ENCODE results near the gene NOC2L. TPM values are rescaled to one million over a fixed set of nuclear protein-coding genes. Genes with fewer than 3 reads are reported as not detected.

Gene NOC2L
- total RNA-seq, 2 experiments from 2014 or later, result 180 to 192 TPM

DNA sequence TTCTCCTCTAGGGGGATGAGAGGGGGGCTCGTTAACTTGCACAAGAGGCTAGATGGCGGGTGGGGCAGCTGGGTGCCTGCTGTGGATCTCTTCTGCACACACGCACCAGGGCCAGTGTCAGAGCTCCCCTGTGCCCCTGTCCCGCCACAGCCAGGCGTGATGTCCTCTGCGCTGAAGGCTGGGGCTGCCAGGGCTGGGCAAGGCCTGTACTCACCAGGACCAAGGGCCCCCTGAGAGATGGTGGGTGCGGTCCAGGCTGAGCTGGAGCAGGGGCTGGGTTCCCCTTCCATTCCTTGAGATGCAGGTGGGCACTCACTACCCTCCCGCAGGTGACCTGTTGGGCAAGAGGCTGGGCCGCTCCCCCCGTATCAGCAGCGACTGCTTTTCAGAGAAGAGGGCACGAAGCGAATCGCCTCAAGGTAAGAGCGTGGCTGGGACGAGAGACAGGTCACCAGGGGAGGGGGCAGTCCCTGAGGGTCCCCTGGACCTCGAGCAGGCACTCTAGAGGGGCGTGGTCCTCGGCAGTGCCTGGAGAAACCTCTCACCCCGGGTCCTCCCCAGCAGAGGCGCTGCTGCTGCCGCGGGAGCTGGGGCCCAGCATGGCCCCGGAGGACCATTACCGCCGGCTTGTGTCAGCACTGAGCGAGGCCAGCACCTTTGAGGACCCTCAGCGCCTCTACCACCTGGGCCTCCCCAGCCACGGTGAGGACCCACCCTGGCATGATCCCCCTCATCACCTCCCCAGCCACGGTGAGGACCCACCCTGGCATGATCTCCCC is 20.2 kb downstream of the NOC2L start:
- POLR2A ChIA-PET, result no interaction called here
- CTCF ChIA-PET, result interaction anchor here (1.0 to 1.6 kb wide), 4 partner anchors 11 to 49 kb away, joined by 3 to 6 read pairs (median 4); no protein-coding TSS in a partner anchor

DNA sequence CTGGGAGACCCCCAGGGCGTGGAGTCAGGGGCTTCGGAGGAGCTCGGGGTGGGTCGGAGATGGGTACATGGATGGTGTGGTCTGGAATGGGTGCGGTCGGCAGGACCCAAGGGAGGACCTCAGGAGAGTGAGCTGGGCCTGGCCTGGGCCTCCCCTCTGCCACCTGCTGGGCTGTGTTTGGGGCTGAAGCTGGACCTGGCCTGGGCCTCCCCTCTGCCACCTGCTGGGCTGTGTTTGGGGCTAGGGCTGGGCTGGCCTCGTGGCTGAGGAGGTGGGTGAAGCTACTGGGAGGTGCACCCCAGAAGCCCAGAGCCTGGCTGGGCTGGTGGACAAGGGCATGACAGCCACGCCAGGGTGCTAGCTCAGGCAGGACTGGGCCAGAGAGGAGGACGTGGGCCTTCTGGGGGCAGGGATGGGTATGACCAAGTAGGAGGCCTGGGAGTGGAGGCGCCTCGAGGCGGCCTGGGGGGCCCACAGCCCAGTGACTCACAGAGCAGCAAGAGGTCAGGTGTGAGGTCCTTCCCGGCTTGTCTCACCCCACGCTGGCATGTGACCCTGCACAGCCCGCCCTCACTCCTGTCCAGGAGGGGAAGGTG is 20.9 kb downstream of the NOC2L start:
- ChIA-PET POLR2A (interaction anchor here (0.6 kb wide), 1 partner anchor 18 kb away, joined by 3 read pairs; no protein-coding TSS in a partner anchor), CTCF (interaction anchor here (1.1 to 1.6 kb wide), 3 partner anchors 10 to 33 kb away, joined by 3 to 6 read pairs (median 5); no protein-coding TSS in a partner anchor)

DNA sequence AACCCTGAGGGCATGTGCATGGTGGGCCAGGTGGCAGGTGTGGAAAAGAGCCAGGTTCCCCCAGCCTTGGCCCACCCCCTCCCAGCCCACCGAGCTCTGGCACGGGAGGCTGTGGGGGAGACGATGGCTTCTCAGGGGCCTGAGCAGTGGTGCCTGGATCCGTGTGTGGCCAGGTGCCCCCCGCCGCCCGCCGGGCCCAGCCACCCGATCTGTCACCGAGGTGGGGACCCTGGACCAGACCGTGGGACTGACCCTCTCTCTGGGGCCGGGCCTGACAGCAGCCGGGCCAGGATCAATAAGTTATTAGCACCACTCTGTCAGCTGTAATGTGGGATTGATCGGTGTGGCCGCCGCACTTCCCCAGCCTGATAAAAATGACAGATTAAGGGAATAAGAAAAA is 21.5 kb downstream of the NOC2L start:
- POLR2A ChIA-PET, result no interaction called here

DNA sequence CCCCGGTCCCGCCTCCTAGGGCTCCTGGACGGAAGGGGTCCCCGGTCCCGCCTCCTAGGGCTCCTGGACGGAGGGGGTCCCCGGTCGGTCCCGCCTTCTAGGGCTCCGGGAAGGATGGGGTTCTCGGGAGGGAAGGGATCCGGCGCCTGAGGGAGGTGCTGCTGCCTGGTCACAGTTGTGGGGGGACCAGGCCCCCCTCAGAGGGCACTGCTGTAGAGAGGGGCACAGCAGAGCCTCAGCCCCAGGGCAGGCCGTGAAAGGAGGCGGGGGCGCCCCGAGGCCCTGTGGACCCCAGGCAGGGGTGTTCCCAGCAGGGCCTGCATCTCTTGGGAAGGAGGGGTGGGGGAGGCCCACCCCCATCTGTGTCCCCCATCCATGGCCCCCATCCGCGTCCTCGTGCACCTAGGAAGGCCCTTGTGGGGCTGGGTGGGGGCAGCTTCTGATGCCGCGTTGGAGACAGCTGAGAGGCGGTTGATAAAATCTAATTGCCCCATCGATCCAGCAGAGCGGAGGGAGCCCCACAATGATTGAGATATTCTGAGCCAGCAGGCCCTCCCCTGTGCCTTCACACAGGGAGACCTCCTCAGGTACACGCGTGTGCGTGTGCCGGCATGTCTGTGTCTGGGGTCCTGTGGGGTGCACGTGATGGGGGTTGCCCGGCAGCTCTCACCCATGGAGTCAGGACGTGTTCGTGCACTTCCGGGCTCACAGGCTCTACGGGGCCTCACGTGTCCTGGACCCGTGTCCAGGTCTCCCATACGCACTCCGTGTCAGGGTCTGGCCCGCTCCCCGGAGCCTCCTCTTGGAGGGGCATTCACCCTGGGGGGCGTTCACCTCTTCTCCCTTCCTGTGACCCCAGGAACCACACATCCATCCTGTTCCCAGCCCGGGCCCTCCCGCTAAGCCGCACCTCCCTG is 22.4 kb downstream of the NOC2L start:
- ChIA-PET CTCF (no interaction called here), POLR2A (no interaction called here)

More for the DNA sequence above, 21.5 kb downstream of the NOC2L start:
- CTCF ChIA-PET, result interaction anchor here (1.1 to 1.6 kb wide), 2 partner anchors 9 to 31 kb away, joined by 5 to 6 read pairs; no protein-coding TSS in a partner anchor

DNA sequence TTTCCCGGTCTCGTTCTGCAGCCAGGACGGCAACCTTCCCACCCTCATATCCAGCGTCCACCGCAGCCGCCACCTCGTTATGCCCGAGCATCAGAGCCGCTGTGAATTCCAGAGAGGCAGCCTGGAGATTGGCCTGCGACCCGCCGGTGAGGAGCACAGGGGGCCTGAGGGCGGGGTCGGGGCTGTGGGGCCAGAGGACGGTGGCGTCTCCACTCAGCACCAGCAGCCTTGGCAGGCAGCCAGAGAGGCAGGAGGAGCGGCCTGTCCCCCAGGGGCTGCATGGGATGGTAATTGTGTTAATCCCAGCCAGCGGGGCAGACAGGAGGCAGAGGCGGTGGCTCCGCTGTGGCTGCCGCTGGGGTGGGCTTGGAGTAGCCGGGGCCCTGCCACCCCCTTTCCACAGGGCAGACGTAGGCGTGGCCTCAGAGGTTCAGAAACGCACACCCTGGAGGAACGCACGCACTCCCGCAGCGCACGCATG is 23.3 kb downstream of the NOC2L start:
- CTCF ChIA-PET, result no interaction called here
- POLR2A ChIA-PET, result no interaction called here

DNA sequence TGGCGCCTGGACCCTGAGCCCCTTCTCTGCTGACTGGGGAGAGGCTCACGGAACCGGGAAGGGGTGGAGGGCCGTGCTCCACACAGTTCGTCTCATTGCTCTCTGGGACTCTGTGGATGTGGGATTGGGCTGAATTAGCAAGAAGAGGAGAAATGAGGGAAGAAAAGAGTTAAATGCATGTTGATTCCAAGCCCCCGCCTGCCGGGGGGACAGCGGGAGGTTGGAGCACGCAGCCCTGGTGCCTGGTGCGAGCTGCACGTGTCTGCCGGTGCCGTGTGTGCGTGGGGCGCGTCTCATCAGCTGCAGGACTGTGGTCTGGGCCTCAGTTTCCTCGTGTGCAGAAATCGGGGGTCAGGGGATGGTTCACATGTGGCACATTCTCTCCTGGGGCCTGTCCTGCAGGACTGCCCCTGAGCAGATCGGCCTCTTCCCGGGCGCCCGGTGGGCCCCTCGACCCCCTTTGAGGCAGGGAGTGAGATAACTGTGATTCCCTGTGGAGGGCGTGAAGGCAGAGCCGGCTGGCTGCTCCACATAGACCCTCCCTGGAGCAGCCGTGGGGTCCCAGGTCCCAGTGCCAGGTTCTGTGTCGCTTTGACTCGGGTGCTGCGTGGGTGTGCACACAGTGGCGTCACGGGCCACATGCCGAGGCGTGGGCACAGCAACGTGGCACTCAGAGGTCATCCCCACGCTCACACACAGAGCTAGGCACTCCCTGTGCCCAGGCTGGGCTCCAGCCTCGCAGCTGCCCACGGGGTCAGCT is 23.9 kb downstream of the NOC2L start:
- ChIA-PET POLR2A (no interaction called here), CTCF (no interaction called here)

DNA sequence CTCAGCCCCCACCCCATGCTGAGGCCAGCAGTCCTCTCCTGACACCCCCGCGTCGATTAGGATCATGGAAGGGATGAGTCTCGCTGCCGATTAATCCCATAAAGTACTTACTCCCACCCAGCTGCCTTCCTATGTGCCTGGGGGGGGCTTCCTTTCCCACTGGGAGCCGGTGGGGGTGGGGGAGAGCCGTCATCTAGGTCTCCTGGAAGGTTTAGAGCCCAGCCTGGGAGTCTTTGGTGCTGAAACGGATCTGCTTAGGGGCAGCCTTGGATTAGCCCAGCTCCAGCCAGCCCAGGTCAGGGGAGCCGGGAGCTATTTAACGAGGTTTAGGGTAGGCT is 25.5 kb downstream of the NOC2L start:
- CTCF ChIA-PET, result no interaction called here
- POLR2A ChIA-PET, result no interaction called here

DNA sequence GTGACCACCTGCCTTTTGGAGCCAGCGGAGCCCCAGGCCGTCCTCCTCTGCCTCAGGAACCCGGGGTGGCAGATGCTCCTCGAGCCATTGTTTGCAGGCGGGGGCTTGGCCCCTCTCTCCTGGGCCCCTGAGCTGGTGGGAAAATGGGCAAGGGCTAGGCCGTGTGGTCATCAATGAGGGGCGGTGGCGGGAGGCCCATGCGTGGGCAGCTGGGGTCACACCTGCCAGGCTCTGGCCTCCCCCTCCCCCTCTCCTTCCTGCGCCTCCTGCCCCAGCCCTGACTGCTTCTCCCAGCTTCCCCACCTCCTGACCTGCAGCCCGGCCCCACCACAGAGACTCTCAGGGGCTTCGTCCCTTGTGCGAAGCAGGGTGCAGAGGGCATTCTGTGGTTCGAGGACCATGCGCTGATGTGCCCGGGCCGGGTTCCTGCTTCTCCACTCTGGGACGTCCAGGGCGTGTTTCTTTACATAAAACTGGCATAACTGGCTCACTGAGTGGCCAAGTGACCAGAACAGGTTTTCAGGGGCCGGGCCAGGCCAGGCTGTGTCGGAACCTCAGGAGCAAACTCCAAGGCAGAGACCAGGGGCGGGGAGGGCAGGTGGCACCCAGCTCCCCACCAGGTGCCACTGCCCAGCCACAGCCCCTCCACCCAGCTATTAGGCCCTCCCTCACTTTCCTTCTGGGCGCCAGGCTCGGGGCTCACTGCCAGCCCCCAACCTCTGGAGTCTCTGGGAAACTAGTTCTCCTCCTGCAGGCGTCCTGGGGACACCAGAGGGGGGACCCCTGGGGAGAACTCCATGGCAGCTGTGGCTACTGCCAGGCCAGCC is 26.1 kb downstream of the NOC2L start:
- ChIA-PET POLR2A (no interaction called here), CTCF (no interaction called here)

DNA sequence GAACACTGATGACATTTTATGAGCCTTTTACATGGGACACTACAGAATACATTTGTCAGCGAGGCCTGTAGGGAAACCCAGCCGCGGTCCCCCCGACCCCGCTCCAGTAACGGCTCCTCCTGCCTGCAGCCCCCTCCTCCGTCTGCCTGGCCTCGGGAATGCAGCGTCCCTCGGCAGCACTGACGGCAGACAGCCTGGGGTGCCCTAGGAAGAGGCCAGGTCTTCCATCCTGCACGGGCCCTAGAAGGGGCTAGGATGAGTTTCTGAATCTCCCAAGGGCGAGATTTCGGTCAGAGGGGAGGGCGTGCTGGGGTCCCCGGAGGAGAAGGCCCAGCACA is 26.9 kb downstream of the NOC2L start:
- CTCF ChIA-PET, result interaction anchor here (2.2 kb wide), 1 partner anchor 10 kb away, joined by 6 read pairs; no protein-coding TSS in a partner anchor
- POLR2A ChIA-PET, result no interaction called here

DNA sequence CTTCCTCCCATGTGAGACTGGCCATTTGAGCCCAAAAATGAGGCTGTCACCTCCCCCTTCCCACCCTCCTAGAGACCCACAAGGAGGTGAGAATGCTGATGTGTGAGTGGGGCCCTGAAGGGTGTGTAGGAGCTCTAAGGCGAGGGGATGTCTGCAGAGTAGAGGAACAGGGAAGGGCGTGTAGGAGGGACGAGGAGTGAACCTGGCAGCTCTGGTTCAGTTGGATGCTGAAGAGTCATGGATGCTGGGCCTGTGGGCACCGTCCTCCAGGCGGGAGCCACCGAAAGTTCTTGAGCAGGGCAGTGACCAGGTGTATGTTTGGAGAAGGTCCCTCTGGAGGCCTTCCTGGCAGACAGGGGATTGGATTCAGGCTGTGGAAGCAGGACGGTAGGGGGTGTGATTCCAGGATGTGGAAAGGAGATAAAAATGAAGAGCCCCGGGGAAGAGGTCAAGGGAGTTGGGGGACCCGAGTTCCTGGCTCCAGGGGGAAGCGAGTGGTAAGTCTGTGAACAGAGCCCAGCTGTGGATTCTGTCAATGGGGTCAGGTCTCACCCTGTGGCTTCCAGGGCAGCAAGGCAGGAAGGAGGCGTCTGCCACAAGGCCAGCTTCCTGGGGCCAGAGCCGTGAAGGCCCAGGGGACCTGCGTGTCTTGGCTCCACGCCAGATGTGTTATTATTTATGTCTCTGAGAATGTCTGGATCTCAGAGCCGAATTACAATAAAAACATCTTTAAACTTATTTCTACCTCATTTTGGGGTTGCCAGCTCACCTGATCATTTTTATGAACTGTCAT is 27.5 kb downstream of the NOC2L start:
- POLR2A ChIA-PET, result no interaction called here
- CTCF ChIA-PET, result interaction anchor here (2.2 kb wide), 1 partner anchor 10 kb away, joined by 6 read pairs; no protein-coding TSS in a partner anchor

DNA sequence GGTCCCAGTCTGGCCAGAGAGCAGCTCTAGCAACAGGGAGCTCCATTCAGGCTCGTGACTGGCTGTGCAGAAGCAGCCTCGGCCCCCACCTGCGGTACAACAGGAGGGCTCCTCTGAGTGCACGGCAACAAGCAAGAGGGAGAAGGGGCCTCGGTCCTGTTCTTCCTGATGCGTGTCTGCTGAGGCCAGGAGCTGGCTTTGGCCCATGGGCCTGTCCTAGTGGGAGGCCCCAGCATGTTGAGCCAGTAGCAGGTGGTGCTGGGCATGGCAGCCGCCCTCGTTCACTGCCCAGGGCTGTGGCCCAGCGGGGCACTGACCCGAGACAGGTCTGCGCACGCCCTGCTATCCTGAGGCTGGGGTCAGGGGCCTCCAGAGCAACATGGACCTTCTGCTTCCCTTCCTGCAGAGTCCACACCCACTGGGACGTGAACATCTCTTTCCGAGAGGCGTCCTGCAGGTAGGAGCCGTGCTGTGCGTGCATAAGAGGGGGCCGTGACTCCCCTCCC is 28.4 kb downstream of the NOC2L start:
- ChIA-PET CTCF (interaction anchor here (2.2 kb wide), 1 partner anchor 11 kb away, joined by 6 read pairs; no protein-coding TSS in a partner anchor), POLR2A (no interaction called here)

DNA sequence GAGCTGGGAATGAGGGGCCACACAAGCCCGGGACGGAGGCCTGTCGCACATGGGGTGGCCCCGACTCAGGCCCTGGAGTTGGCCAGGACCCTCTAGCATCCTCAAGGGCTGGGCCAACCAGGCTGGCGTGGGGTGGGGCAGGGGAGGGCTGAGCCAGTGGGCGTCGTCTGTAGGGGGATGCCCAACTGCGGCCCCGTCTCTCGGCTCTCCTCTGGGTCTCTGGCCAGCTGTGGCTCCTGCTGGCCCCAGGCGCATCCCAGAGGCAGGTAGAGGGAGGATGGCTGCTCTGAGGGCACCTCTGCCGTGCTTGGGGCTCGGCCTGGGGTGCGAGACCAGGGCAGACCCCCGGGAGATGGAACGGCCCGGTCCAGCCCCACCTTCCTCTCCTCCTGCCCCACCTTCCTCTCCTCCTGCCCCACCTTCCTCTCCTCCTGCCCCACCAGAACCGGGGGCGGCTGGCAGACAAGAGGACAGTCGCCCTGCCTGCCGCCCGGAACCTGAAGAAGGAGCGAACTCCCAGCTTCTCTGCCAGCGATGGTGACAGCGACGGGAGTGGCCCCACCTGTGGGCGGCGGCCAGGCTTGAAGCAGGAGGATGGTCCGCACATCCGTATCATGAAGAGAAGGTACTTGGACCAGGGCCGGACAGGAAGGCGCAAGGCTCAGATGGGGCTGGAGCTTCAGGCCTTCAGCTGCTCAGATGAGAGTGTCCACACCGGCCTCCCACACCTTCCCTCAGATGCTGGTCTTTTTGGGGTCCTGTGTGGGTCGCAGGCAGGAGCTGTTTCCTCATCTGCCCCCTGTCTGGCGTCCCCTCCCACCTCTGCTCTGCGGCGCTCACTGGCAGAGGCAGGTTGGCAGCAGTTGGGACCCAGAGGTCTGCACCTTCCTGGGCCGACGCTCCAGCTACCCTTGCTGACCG is 29.1 kb downstream of the NOC2L start:
- ChIA-PET CTCF (interaction anchor here (2.2 kb wide), 1 partner anchor 12 kb away, joined by 6 read pairs; no protein-coding TSS in a partner anchor), POLR2A (no interaction called here)

DNA sequence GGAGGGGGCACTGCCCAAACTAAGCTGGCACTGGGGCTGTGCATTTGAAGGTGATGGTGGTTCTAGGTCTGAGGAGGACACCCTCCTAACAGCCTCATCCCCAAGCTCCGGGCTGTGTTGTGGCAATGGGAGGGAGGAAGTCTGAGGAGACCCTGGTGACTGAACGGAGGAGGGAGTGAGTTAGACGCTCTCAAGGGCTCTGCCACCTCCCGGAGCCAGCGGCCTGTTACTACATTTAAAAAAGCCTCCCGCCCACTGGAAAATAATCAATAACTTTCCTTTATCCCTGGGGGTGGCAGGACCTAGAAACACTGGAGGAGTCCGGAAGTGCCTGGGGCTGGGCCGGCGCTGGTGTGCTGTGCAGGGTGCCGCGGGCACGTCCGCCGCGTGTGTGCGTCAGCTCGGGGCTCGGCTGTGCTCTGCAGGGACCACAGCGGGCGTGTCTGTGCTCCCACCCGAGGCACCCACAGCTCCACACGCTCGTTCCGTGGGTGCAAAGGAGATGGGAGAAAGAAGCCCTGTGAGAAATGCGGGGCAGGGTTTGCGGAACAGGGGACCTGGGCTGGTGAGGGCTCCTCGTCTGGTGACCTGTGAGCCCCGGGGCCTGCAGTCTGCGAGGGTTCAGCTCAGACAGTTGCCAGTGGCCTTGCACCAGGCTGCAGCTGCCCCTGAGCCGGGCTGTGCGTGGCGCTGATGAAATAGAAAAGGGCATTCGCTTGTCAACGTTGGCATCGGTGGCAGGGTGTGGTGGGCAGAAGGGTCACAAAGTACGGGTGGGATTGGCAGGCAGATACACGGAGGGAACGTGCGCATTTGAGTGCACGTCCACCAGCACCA is 30.0 kb downstream of the NOC2L start:
- ChIA-PET CTCF (interaction anchor here (0.8 to 1.9 kb wide), 2 partner anchors 9 to 11 kb away, joined by 3 to 6 read pairs; no protein-coding TSS in a partner anchor), POLR2A (no interaction called here)

DNA sequence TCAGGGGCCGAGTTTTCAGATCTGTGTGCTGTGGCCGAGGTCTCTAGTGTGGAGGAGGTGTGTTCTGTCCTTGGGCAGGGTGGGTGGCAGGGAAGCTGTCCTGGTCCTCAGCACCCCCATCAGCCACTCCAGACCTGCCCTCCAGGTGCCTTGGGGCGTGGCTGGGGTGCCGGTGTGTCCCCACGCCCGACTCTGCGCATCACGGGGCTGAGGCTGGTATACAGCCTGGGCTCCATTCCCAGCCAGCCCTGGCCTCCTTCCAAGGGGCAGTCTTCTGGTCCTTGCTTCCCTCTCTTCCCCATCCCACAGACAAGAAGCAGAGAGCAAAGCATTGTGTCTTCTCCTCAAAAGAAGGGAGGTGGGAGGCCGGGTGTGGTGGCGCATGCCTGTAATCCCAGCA is 31.3 kb downstream of the NOC2L start:
- ChIA-PET CTCF (interaction anchor here (1.9 kb wide), 1 partner anchor 10 kb away, joined by 6 read pairs; no protein-coding TSS in a partner anchor), POLR2A (no interaction called here)

DNA sequence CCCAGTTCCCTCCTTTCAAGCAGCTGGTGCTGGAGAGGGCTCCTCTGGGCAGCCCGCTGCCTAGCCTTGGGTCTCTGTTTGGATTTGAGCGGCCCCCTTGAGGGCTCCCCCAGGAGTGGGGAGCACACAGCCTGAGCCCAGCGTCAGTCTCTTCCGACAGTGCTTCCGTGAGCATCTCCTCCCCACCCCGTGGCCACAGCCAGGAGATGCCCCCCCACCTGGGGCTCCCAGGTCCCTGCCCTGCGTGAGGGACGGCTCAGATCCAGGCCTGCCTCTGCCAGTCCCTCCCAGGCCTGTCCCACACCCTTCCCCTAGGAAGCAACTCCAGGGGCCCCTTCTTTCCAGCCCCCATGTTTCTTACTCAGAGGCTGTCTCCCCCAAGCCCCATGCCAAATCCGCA is 31.8 kb downstream of the NOC2L start:
- CTCF ChIA-PET, result interaction anchor here (1.9 kb wide), 1 partner anchor 11 kb away, joined by 6 read pairs; no protein-coding TSS in a partner anchor
- POLR2A ChIA-PET, result no interaction called here
